ENCODE data around the gene CST9L.

CST9L gene, protein sequence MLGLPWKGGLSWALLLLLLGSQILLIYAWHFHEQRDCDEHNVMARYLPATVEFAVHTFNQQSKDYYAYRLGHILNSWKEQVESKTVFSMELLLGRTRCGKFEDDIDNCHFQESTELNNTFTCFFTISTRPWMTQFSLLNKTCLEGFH

GRCh38 chr20:23568320-23568970 is at the start of gene CST9L:
CST9L (minus strand) TSS chr20:23568484; CDS start chr20:23568450, 34 bp downstream.
- no peak for TF ChIP-seq GATA2 (IDR thresholded peaks at IDR 0.05; ENCODE audit: low read depth, low read length)
- no peak for TF ChIP-seq GATA3 (IDR thresholded peaks at IDR 0.05; ENCODE audit: low read depth, low read length)

- TF ChIP-seq GATA3 (IDR thresholded peaks at IDR 0.05; ENCODE audit: low read depth, low read length): no peak
- no peak for TF ChIP-seq GATA2 (IDR thresholded peaks at IDR 0.05; ENCODE audit: low read depth, low read length)
Observed at GRCh38 chr20:23614163-23614562, 45.9 kb upstream of the CST9L start.

GRCh38 chr20:23613676-23614075 is 45.4 kb upstream of the CST9L start:
- TF ChIP-seq GATA3 (IDR thresholded peaks at IDR 0.05; ENCODE audit: low read depth, low read length): no peak

DNA sequence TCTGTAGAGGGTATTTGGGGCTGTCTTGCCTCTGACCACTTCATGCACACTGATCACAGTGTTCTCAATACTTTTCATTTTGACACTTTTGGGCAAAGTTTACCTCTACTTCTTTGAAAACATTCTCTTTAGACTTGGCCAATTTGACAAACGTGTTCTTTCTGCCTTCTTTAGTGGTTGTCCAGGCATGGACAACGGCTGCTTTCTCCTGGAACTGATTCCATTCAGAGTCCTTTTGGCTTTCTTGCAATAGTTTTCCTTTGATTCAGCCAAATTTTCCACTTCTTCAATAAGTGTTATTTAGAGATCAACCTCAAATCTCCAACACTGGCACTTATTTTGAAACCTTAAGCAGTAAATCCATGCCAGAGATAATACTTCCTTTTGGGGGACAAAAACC is 44.1 kb upstream of the CST9L start:
- no peak for TF ChIP-seq GATA2 (IDR thresholded peaks at IDR 0.05; ENCODE audit: low read depth, low read length)
- TF ChIP-seq GATA3 (IDR thresholded peaks at IDR 0.05; ENCODE audit: low read depth, low read length): no peak

DNA sequence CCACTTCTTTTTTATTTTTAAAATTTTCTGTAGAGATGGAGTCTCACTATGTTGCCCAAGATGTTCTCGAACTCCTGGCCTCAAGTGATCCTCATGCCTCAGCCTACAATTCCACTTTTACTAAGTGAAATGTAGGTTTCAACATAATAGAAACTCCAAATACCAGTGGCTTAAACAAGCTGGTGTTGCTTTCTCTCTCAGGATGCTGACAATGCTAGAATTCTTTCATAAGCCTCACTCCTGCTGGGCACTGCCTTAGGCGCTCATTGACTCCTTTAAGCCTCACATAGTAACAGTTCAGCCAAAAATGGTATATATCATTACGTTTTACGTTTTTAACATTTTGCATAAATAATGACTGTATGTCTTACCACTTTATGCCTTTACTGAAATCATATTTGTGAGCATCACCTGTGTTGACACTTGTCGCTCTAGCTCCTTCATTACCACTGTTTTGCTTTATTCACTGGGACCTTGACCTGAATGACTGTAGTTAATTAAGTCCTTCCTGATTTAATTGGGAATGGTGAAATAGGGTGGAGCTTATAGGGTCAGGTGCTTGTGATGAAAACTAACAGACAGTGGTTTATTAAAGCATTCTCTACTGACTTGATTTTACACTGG is 41.3 kb upstream of the CST9L start:
- TF ChIP-seq GATA3 (IDR thresholded peaks at IDR 0.05; ENCODE audit: low read depth, low read length) (no peak), GATA2 (IDR thresholded peaks at IDR 0.05; ENCODE audit: low read depth, low read length) (no peak)

DNA sequence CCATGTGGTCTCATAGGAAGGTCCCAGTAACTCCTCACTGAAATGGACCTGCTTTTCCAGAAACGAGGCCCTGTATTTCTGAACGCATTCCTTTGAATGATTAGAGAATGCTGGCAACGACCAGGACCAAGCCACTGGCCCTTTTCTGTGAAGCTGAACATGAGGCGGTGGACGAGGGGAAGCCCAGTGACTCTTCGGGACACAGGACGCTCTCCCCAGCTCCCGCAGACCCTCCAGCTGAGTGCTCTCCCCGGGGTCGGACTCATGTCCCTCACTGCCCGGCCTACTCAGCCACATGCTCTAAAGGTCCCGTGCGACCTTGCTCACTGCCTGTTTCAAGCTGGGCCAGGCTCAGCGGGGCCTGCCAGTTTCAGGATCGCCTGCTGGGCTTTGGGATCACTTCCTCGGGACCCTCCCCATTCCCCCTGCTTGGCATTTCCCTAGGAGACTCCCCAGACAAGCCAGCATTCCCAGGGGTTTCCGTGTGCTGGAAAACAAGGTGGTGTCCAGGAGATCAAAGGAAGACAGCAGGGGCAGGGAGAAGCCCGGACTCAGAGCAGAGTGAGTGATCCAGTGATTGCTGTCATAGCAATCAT is 40.1 kb upstream of the CST9L start:
- no peak for TF ChIP-seq GATA2 (IDR thresholded peaks at IDR 0.05; ENCODE audit: low read depth, low read length)
- TF ChIP-seq GATA3 (IDR thresholded peaks at IDR 0.05; ENCODE audit: low read depth, low read length): no peak

- TF ChIP-seq GATA2 (IDR thresholded peaks at IDR 0.05; ENCODE audit: low read depth, low read length) (no peak), GATA3 (IDR thresholded peaks at IDR 0.05; ENCODE audit: low read depth, low read length) (no peak)
Observed at GRCh38 chr20:23607497-23608245, 39.4 kb upstream of the CST9L start.

- TF ChIP-seq GATA3 (IDR thresholded peaks at IDR 0.05; ENCODE audit: low read depth, low read length): no peak
- TF ChIP-seq GATA2 (IDR thresholded peaks at IDR 0.05; ENCODE audit: low read depth, low read length): no peak
Observed at GRCh38 chr20:23606652-23607049, 38.4 kb upstream of the CST9L start.

DNA sequence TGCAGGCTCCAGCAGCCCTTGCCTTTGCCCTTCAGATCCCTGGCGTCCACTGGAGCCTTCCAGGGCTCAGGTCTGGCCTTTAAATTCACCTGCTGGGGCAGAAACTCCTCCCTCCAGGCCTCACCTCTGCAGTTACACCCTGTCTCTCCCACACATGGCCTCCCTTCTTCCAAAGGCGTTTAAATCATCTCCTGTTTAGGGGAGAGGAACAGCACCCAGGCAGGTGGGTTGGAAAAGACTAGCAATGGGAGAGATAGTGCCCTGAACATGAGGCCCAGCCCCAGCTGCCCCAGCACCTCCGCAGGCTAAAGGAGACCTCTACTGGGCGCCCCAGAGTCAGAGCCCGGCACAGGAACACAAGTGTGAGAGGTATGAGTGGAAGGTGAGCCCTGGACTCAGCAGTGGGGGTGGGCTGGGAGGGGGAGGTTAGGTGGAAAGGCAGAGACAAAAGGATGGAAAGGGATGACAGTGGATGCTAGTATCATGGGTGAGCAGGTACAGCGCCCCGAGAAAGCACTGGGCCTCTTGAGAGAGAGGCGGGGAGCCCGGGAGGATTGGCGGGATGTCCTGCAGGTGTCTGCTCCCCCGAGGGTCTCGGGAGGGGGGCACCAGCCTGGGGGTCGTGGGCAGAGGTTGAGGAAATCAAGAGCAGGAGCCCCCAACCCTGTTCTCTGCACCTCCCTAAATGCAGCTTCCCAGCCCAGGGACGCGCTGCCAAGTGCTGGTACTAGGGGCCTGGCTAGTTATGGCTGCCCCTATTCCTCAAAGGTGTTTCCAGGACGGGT is 37.8 kb upstream of the CST9L start, which contains the start of gene CST9:
CST9 (minus strand) TSS at position 51 of the 785 bp plus-strand sequence. CDS start 53 bp downstream, outside the sequence.
- TF ChIP-seq GATA3 (IDR thresholded peaks at IDR 0.05; ENCODE audit: low read depth, low read length): no peak
- TF ChIP-seq GATA2 (IDR thresholded peaks at IDR 0.05; ENCODE audit: low read depth, low read length): no peak

GRCh38 chr20:23604306-23604705 is 36.0 kb upstream of the CST9L start:
- TF ChIP-seq GATA2 (IDR thresholded peaks at IDR 0.05; ENCODE audit: low read depth, low read length) (no peak), GATA3 (IDR thresholded peaks at IDR 0.05; ENCODE audit: low read depth, low read length) (no peak)

DNA sequence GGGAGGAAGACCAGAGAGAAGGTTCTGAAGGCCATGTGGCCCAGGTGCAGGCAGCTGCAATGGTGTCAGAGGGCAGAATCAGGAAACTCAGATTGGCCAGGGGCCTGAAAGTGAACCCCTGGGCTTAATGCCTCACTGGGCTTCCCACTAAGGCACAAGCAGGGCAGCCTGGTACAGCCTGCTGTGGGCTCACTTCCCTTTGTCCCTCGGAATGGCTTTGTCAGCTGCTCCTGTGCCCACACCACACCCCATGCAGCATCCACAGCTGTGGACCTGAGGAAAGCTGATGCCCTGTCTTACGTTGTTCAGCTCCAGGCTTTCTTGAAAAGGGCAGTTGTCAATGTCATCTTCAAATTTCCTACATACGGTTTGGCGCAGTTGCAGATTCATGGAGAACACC is 35.0 kb upstream of the CST9L start:
- TF ChIP-seq GATA2 (IDR thresholded peaks at IDR 0.05; ENCODE audit: low read depth, low read length) (no peak), GATA3 (IDR thresholded peaks at IDR 0.05; ENCODE audit: low read depth, low read length) (no peak)

GRCh38 chr20:23602699-23603098 is 34.4 kb upstream of the CST9L start:
- TF ChIP-seq GATA2 (IDR thresholded peaks at IDR 0.05; ENCODE audit: low read depth, low read length) (no peak), GATA3 (IDR thresholded peaks at IDR 0.05; ENCODE audit: low read depth, low read length) (no peak)

DNA sequence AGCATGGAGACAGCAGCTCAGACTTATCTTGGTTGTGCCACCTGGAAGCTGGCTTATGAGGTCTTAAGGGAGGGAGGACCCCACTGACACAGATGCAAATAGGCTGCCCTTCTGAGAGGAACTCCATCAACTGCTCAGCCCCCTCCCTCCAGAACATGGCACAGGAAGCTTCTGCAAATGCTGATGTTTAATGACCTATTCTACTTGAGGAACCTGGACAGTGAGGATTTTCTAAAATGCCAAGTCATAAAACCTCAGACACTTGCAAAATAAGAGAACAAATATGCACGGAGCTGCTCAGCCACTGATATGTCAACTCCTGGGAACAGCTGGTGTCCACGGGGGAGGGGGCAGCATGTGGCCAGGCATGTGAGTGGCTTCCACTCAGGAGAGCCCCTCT is 34.0 kb upstream of the CST9L start:
- TF ChIP-seq GATA2 (IDR thresholded peaks at IDR 0.05; ENCODE audit: low read depth, low read length) (no peak), GATA3 (IDR thresholded peaks at IDR 0.05; ENCODE audit: low read depth, low read length) (no peak)
